ENCODE results near the gene GALP. TPM values are rescaled to one million over a fixed set of nuclear protein-coding genes. Genes with fewer than 3 reads are reported as not detected.

Gene GALP
- total and polyA plus RNA-seq, 2 donors (not counting 3 experiments of a cell fraction or from before 2014, with no cell fraction given) = not detected

GRCh38 chr19:56191711-56192110 lies 15.9 kb downstream of the GALP start:
- CTCF ChIA-PET = interaction anchor here (0.9 kb wide), 1 partner anchor 118 kb away, joined by 3 read pairs; no protein-coding TSS in a partner anchor

More at GRCh38 chr19:56191711-56192110, 15.9 kb downstream of the GALP start:
- dilution Hi-C loops (cut with MboI; ENCODE audit: extremely low pct_ligation_motif_present, low sequenced_read_pairs) = no loop called here
- POLR2A ChIA-PET = no interaction called here
- Histone ChIP-seq H3K79me2 (ENCODE audit: control insufficient read depth, insufficient read depth, low read length) (no peaks in the 10 kb centered on the region), H3K9ac (replicated peaks; ENCODE audit: extremely low read depth, insufficient read depth, low read length) (no peak overlapping the region), H3K9me3 (replicated peaks; ENCODE audit: control insufficient read depth, insufficient read depth, low read length) (no peaks in the 10 kb centered on the region), H3K27ac (ENCODE audit: insufficient read depth, low read depth, low read length) (no peak overlapping the region), H2AFZ (ENCODE audit: low read depth, low read length) (no peak overlapping the region), H3K9me1 (replicated peaks; ENCODE audit: control insufficient read depth, extremely low read depth, insufficient read depth, low read length) (no peaks in the 10 kb centered on the region), H3K27me3 (ENCODE audit: control insufficient read depth in 2 of 2, insufficient read depth in 2 of 2, low read length in 2 of 2) (no peaks in the 10 kb centered on the region), H3K4me1 (ENCODE audit: control insufficient read depth, extremely low read depth, insufficient read depth, low read length) (no peaks in the 10 kb centered on the region), H4K20me1 (replicated peaks; ENCODE audit: control insufficient read depth, extremely low read depth, insufficient read depth, low read length) (no peaks in the 10 kb centered on the region), H3K4me2 (ENCODE audit: insufficient read depth, low read length) (no peak overlapping the region), H3K36me3 (ENCODE audit: control insufficient read depth in 2 of 2, extremely low read depth in 1 of 2, insufficient read depth in 2 of 2, low read length in 2 of 2) (no peaks in the 10 kb centered on the region), H3K4me3 (replicated peaks in 1 of 3; ENCODE audit: insufficient read depth in 1 of 3, low read depth in 1 of 3, low read length in 3 of 3) (no peak overlapping the region)
- no TSS peak for BruUV-seq (replicated peaks)
- intact Hi-C loops (cut with micrococcal nuclease) = no loop called here
- TF ChIP-seq FOS (IDR thresholded peaks at IDR 0.05; ENCODE audit: borderline replicate concordance, insufficient read depth, low read length) (no peak), MYC (IDR thresholded peaks at IDR 0.05; ENCODE audit: low read depth, low read length) (no peak), GATA2 (IDR thresholded peaks at IDR 0.05; ENCODE audit: insufficient read depth, insufficient read length, low read depth, low read length) (no peak), MAX (IDR thresholded peaks at IDR 0.05; ENCODE audit: insufficient read depth, insufficient read length) (no peak), POLR2AphosphoS5 (IDR thresholded peaks at IDR 0.05; ENCODE audit: insufficient read depth, low read depth, low read length) (no peak), JUN (IDR thresholded peaks at IDR 0.05; ENCODE audit: borderline replicate concordance, insufficient read depth, insufficient read length, low read depth) (no peak), CTCF (IDR thresholded peaks at IDR 0.05; ENCODE audit: extremely low read depth in 1 of 2, insufficient read depth in 1 of 2, low read depth in 1 of 2, low read length in 2 of 2) (no peak), POLR2A (IDR thresholded peaks at IDR 0.05; ENCODE audit: low read depth, low read length) (no peak), EZH2 (IDR thresholded peaks at IDR 0.05; ENCODE audit: borderline replicate concordance, low read depth, low read length, severe bottlenecking) (no peak)
- FAIRE-seq = no peak
- no peak for DNase-seq (ENCODE audit: low read depth, low spot score)
